ENCODE measurements around the gene TMEM167A. TPM values are rescaled to one million over a fixed set of nuclear protein-coding genes. Genes with fewer than 3 reads are reported as not detected.
"Not testable (repeated sequence)": the region's sequence is repeated elsewhere in the genome, so short reads cannot be mapped to it uniquely, and the experiment has no call there.

The TMEM167A gene
- total RNA-seq, 1 donor from 2014 or later: 40.2 TPM

GRCh38 chr5:83071286-83072051 lies 5.7 kb downstream of the TMEM167A start:
- no peak for TF ChIP-seq CTCF (IDR thresholded peaks at IDR 0.05; ENCODE audit: insufficient read depth, low read length, poor library complexity, severe bottlenecking)
- Histone ChIP-seq H3K4me3 (ENCODE audit: low read depth, low read length) (no peak overlapping the region), H3K36me3 (ENCODE audit: control insufficient read depth, insufficient read depth, low read length) (no peaks in the 10 kb centered on the region), H3K27me3 (ENCODE audit: control insufficient read depth, insufficient read depth, low read length) (no peaks in the 10 kb centered on the region)
- no peak for DNase-seq (ENCODE audit: low read depth)

- Histone ChIP-seq H3K27me3 (ENCODE audit: control insufficient read depth, insufficient read depth, low read length) (no peaks in the 10 kb centered on the region), H3K4me3 (ENCODE audit: low read depth, low read length) (no peak overlapping the region), H3K36me3 (ENCODE audit: control insufficient read depth, insufficient read depth, low read length) (no peaks in the 10 kb centered on the region)
- no peak for DNase-seq (ENCODE audit: low read depth)
- TF ChIP-seq CTCF (IDR thresholded peaks at IDR 0.05; ENCODE audit: insufficient read depth, low read length, poor library complexity, severe bottlenecking): no peak
Measured at GRCh38 chr5:83069096-83069799, 7.9 kb downstream of the TMEM167A start.

GRCh38 chr5:83067377-83067776 lies 9.8 kb downstream of the TMEM167A start:
- H3K27me3 ChIP-seq (ENCODE audit: control insufficient read depth, insufficient read depth, low read length); H3K36me3 ChIP-seq (ENCODE audit: control insufficient read depth, insufficient read depth, low read length); H3K4me3 ChIP-seq (ENCODE audit: low read depth, low read length); DNase-seq (ENCODE audit: low read depth): not testable (repeated sequence)

GRCh38 chr5:83066548-83067110 lies 10.6 kb downstream of the TMEM167A start:
- Histone ChIP-seq H3K4me3 (ENCODE audit: low read depth, low read length) (no peak overlapping the region), H3K27me3 (ENCODE audit: control insufficient read depth, insufficient read depth, low read length) (no peaks in the 10 kb centered on the region), H3K36me3 (ENCODE audit: control insufficient read depth, insufficient read depth, low read length) (no peaks in the 10 kb centered on the region)
- DNase-seq (ENCODE audit: low read depth): no peak
- TF ChIP-seq CTCF (IDR thresholded peaks at IDR 0.05; ENCODE audit: insufficient read depth, low read length, poor library complexity, severe bottlenecking): no peak

GRCh38 chr5:83059341-83059740 lies 17.9 kb downstream of the TMEM167A start:
- DNase-seq (ENCODE audit: low read depth): no peak
- Histone ChIP-seq H3K4me3 (ENCODE audit: low read depth, low read length) (no peak overlapping the region), H3K36me3 (ENCODE audit: control insufficient read depth, insufficient read depth, low read length) (no peaks in the 10 kb centered on the region), H3K27me3 (ENCODE audit: control insufficient read depth, insufficient read depth, low read length) (no peaks in the 10 kb centered on the region)
- TF ChIP-seq CTCF (IDR thresholded peaks at IDR 0.05; ENCODE audit: insufficient read depth, low read length, poor library complexity, severe bottlenecking): no peak

GRCh38 chr5:83058726-83059125 lies 18.5 kb downstream of the TMEM167A start:
- Histone ChIP-seq H3K36me3 (ENCODE audit: control insufficient read depth, insufficient read depth, low read length) (no peaks in the 10 kb centered on the region), H3K4me3 (ENCODE audit: low read depth, low read length) (no peak overlapping the region), H3K27me3 (ENCODE audit: control insufficient read depth, insufficient read depth, low read length) (no peaks in the 10 kb centered on the region)
- no peak for DNase-seq (ENCODE audit: low read depth)
- TF ChIP-seq CTCF (IDR thresholded peaks at IDR 0.05; ENCODE audit: insufficient read depth, low read length, poor library complexity, severe bottlenecking): no peak
